ENCODE measurements around the gene TUBB4B.

TUBB4B gene

GRCh38 chr9:137269231-137269772 is 28.2 kb downstream of the TUBB4B start:
- no peak for DNase-seq (ENCODE audit: insufficient read length, low spot score)
- no peak for TF ChIP-seq POLR2A (IDR thresholded peaks at IDR 0.05; ENCODE audit: low read depth, low read length)
- TF ChIP-seq POU2F2 (IDR thresholded peaks at IDR 0.05; ENCODE audit: low read depth, low read length): no peak
- no peak for TF ChIP-seq POLR2AphosphoS5 (IDR thresholded peaks at IDR 0.05; ENCODE audit: low read depth, low read length)
- no peak for TF ChIP-seq PAX5 (IDR thresholded peaks at IDR 0.05; ENCODE audit: insufficient read depth, low read length, severe bottlenecking)
- TF ChIP-seq SPI1 (IDR thresholded peaks at IDR 0.05; ENCODE audit: low read depth, low read length): no peak
- TF ChIP-seq TAF1 (IDR thresholded peaks at IDR 0.05; ENCODE audit: low read depth, low read length): no peak
- FAIRE-seq: peak; percentile 72

- FAIRE-seq: no peak
- TF ChIP-seq POU2F2 (IDR thresholded peaks at IDR 0.05; ENCODE audit: low read depth, low read length) (no peak), POLR2A (IDR thresholded peaks at IDR 0.05; ENCODE audit: low read depth, low read length) (no peak)
- DNase-seq (ENCODE audit: insufficient read length, low spot score): no peak
These were observed 30.0 kb downstream of the TUBB4B start for GRCh38 chr9:137270929-137271695.

- FAIRE-seq (no peak), DNase-seq (ENCODE audit: insufficient read length, low spot score) (no peak)
- no peak for TF ChIP-seq POLR2A (IDR thresholded peaks at IDR 0.05; ENCODE audit: low read depth, low read length)
- no peak for TF ChIP-seq SPI1 (IDR thresholded peaks at IDR 0.05; ENCODE audit: low read depth, low read length)
- no peak for TF ChIP-seq POLR2AphosphoS5 (IDR thresholded peaks at IDR 0.05; ENCODE audit: low read depth, low read length)
- no peak for TF ChIP-seq TAF1 (IDR thresholded peaks at IDR 0.05; ENCODE audit: low read depth, low read length)
- TF ChIP-seq POU2F2 (IDR thresholded peaks at IDR 0.05; ENCODE audit: low read depth, low read length): no peak
- TF ChIP-seq PAX5 (IDR thresholded peaks at IDR 0.05; ENCODE audit: insufficient read depth, low read length, severe bottlenecking): no peak
These were observed 30.6 kb downstream of the TUBB4B start for GRCh38 chr9:137271696-137272076.

GRCh38 chr9:137272241-137273094 is 31.4 kb downstream of the TUBB4B start:
- FAIRE-seq: no peak
- TF ChIP-seq SPI1 (IDR thresholded peaks at IDR 0.05; ENCODE audit: low read depth, low read length): no peak
- no peak for TF ChIP-seq POLR2A (IDR thresholded peaks at IDR 0.05; ENCODE audit: low read depth, low read length)
- TF ChIP-seq PAX5 (IDR thresholded peaks at IDR 0.05; ENCODE audit: insufficient read depth, low read length, severe bottlenecking): no peak
- no peak for TF ChIP-seq TAF1 (IDR thresholded peaks at IDR 0.05; ENCODE audit: low read depth, low read length)
- TF ChIP-seq POU2F2 (IDR thresholded peaks at IDR 0.05; ENCODE audit: low read depth, low read length): no peak
- no peak for TF ChIP-seq POLR2AphosphoS5 (IDR thresholded peaks at IDR 0.05; ENCODE audit: low read depth, low read length)
- DNase-seq (ENCODE audit: insufficient read length, low spot score): no peak

- DNase-seq (ENCODE audit: insufficient read length, low spot score) (no peak), FAIRE-seq (no peak)
- TF ChIP-seq PAX5 (IDR thresholded peaks at IDR 0.05; ENCODE audit: insufficient read depth, low read length, severe bottlenecking) (no peak), POLR2AphosphoS5 (IDR thresholded peaks at IDR 0.05; ENCODE audit: low read depth, low read length) (no peak), POU2F2 (IDR thresholded peaks at IDR 0.05; ENCODE audit: low read depth, low read length) (no peak), SPI1 (IDR thresholded peaks at IDR 0.05; ENCODE audit: low read depth, low read length) (no peak), POLR2A (IDR thresholded peaks at IDR 0.05; ENCODE audit: low read depth, low read length) (no peak), TAF1 (IDR thresholded peaks at IDR 0.05; ENCODE audit: low read depth, low read length) (no peak)
These were observed 32.0 kb downstream of the TUBB4B start for GRCh38 chr9:137273095-137273490.

GRCh38 chr9:137273611-137274320 is 32.7 kb downstream of the TUBB4B start:
- no peak for FAIRE-seq
- TF ChIP-seq POU2F2 (IDR thresholded peaks at IDR 0.05; ENCODE audit: low read depth, low read length): no peak
- TF ChIP-seq SPI1 (IDR thresholded peaks at IDR 0.05; ENCODE audit: low read depth, low read length): no peak
- no peak for TF ChIP-seq POLR2A (IDR thresholded peaks at IDR 0.05; ENCODE audit: low read depth, low read length)
- TF ChIP-seq TAF1 (IDR thresholded peaks at IDR 0.05; ENCODE audit: low read depth, low read length): no peak
- no peak for TF ChIP-seq PAX5 (IDR thresholded peaks at IDR 0.05; ENCODE audit: insufficient read depth, low read length, severe bottlenecking)
- TF ChIP-seq POLR2AphosphoS5 (IDR thresholded peaks at IDR 0.05; ENCODE audit: low read depth, low read length): no peak
- no peak for DNase-seq (ENCODE audit: insufficient read length, low spot score)

- no peak for TF ChIP-seq TAF1 (IDR thresholded peaks at IDR 0.05; ENCODE audit: low read depth, low read length)
- no peak for TF ChIP-seq POLR2AphosphoS5 (IDR thresholded peaks at IDR 0.05; ENCODE audit: low read depth, low read length)
- TF ChIP-seq PAX5 (IDR thresholded peaks at IDR 0.05; ENCODE audit: insufficient read depth, low read length, severe bottlenecking): no peak
- no peak for TF ChIP-seq POU2F2 (IDR thresholded peaks at IDR 0.05; ENCODE audit: low read depth, low read length)
- no peak for TF ChIP-seq POLR2A (IDR thresholded peaks at IDR 0.05; ENCODE audit: low read depth, low read length)
- no peak for TF ChIP-seq SPI1 (IDR thresholded peaks at IDR 0.05; ENCODE audit: low read depth, low read length)
- no peak for DNase-seq (ENCODE audit: insufficient read length, low spot score)
- no peak for FAIRE-seq
These were observed 34.1 kb downstream of the TUBB4B start for GRCh38 chr9:137275203-137275587.

- no peak for DNase-seq (ENCODE audit: insufficient read length, low spot score)
- FAIRE-seq: peak; percentile 5
- TF ChIP-seq POLR2AphosphoS5 (IDR thresholded peaks at IDR 0.05; ENCODE audit: low read depth, low read length) (no peak), PAX5 (IDR thresholded peaks at IDR 0.05; ENCODE audit: insufficient read depth, low read length, severe bottlenecking) (no peak), SPI1 (IDR thresholded peaks at IDR 0.05; ENCODE audit: low read depth, low read length) (no peak), POU2F2 (IDR thresholded peaks at IDR 0.05; ENCODE audit: low read depth, low read length) (no peak), TAF1 (IDR thresholded peaks at IDR 0.05; ENCODE audit: low read depth, low read length) (no peak), POLR2A (IDR thresholded peaks at IDR 0.05; ENCODE audit: low read depth, low read length) (no peak)
These were observed 34.7 kb downstream of the TUBB4B start for GRCh38 chr9:137275588-137276472.
